ENCODE results near the gene M6PR. TPM values are rescaled to one million over a fixed set of nuclear protein-coding genes. Genes with fewer than 3 reads are reported as not detected.
A peak's percentile ranks its signal among the peaks of the same experiment; 100 is the strongest.
"Not testable (repeated sequence)": the region's sequence is repeated elsewhere in the genome, so short reads cannot be mapped to it uniquely, and the experiment has no call there.

M6PR gene
- total RNA-seq, 1 donor from 2014 or later: 259 TPM

- no peak overlapping the region for H3K4me3 ChIP-seq (ENCODE audit: low read depth, low read length)
- TF ChIP-seq CTCF (IDR thresholded peaks at IDR 0.05; ENCODE audit: insufficient read depth, low read length, severe bottlenecking): no peak
- FAIRE-seq: peak; percentile 68
- DNase-seq (ENCODE audit: low read depth): no peak
- H3K27me3 ChIP-seq (ENCODE audit: control insufficient read depth, insufficient read depth, low read length): no peaks in the 10 kb centered on the region
- peaks cover 4% of the 10 kb centered on the region for H3K36me3 ChIP-seq (ENCODE audit: control insufficient read depth, insufficient read depth, low read length)
Observed at GRCh38 chr12:8936735-8937134, 12.7 kb downstream of the M6PR start.

DNA sequence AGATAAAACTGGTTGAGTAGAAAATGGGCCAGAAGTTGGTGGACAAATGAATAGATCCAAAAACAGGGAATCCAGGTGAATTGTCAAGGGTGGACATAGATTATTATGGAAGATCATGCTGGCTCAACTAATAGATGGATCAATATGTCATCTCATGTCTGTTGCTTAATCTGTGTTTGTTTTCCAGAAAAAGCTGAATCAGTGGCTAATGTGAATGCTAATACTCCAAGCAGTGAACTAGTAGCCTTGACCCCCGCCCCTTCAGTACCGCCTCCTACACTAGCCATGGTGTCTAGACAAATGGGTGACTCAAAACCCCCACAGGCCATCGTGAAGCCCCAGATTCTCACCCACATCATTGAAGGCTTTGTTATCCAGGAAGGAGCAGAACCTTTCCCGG lies 15.4 kb downstream of the M6PR start:
- not testable (repeated sequence) for H3K4me3 ChIP-seq (ENCODE audit: low read depth, low read length); H3K27me3 ChIP-seq (ENCODE audit: control insufficient read depth, insufficient read depth, low read length); DNase-seq (ENCODE audit: low read depth); H3K36me3 ChIP-seq (ENCODE audit: control insufficient read depth, insufficient read depth, low read length)
- FAIRE-seq: peak; percentile 97

DNA sequence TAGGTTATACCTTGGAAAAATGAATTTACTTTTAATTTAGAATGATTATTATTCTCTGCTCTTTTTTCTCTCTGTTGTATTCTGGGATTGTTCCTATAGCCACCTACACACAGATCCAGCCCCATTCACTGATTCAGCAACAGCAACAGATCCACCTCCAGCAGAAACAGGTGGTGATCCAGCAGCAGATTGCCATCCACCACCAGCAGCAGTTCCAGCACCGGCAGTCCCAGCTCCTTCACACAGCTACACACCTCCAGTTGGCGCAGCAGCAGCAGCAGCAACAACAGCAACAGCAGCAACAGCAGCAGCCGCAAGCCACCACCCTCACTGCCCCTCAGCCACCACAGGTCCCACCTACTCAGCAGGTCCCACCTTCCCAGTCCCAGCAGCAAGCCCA lies 17.0 kb downstream of the M6PR start:
- peak; percentile 95 for FAIRE-seq
- not testable (repeated sequence) for DNase-seq (ENCODE audit: low read depth); H3K27me3 ChIP-seq (ENCODE audit: control insufficient read depth, insufficient read depth, low read length); H3K36me3 ChIP-seq (ENCODE audit: control insufficient read depth, insufficient read depth, low read length); H3K4me3 ChIP-seq (ENCODE audit: low read depth, low read length)

GRCh38 chr12:8930655-8931323 lies 18.7 kb downstream of the M6PR start:
- not testable (repeated sequence) for H3K27me3 ChIP-seq (ENCODE audit: control insufficient read depth, insufficient read depth, low read length); H3K36me3 ChIP-seq (ENCODE audit: control insufficient read depth, insufficient read depth, low read length); DNase-seq (ENCODE audit: low read depth); H3K4me3 ChIP-seq (ENCODE audit: low read depth, low read length); FAIRE-seq

GRCh38 chr12:8922544-8922943 lies 26.9 kb downstream of the M6PR start:
- no peaks in the 10 kb centered on the region for H3K27me3 ChIP-seq (ENCODE audit: control insufficient read depth, insufficient read depth, low read length)
- DNase-seq (ENCODE audit: low read depth) (no peak), FAIRE-seq (peak; percentile 68)
- no peaks in the 10 kb centered on the region for H3K36me3 ChIP-seq (ENCODE audit: control insufficient read depth, insufficient read depth, low read length)
- no peak overlapping the region for H3K4me3 ChIP-seq (ENCODE audit: low read depth, low read length)
- no peak for TF ChIP-seq CTCF (IDR thresholded peaks at IDR 0.05; ENCODE audit: insufficient read depth, low read length, severe bottlenecking)

DNA sequence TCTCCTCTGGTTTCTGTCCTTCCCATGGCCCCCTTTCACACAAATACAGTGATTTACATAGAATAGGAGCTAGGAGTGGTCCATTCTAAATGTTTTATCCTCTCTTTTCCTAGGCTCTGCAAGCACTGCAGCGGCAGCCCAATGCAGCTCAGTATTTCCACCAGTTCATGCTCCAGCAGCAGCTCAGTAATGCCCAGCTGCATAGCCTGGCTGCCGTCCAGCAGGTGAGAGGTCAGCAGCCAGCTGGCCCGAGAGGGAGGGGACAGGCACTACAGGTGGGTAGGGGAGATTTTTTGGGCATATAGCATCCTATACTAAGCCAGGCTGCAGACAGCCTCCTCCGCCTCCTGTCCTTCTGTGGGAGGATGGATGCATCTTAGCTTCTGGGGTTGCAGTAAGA lies 29.8 kb downstream of the M6PR start:
- not testable (repeated sequence) for H3K4me3 ChIP-seq (ENCODE audit: low read depth, low read length); H3K27me3 ChIP-seq (ENCODE audit: control insufficient read depth, insufficient read depth, low read length); FAIRE-seq; H3K36me3 ChIP-seq (ENCODE audit: control insufficient read depth, insufficient read depth, low read length); DNase-seq (ENCODE audit: low read depth)

GRCh38 chr12:8917751-8918150 lies 31.7 kb downstream of the M6PR start:
- H3K4me3 ChIP-seq (ENCODE audit: low read depth, low read length): no peak overlapping the region
- FAIRE-seq: no peak
- no peak for TF ChIP-seq CTCF (IDR thresholded peaks at IDR 0.05; ENCODE audit: insufficient read depth, low read length, severe bottlenecking)
- no peaks in the 10 kb centered on the region for H3K36me3 ChIP-seq (ENCODE audit: control insufficient read depth, insufficient read depth, low read length)
- no peaks in the 10 kb centered on the region for H3K27me3 ChIP-seq (ENCODE audit: control insufficient read depth, insufficient read depth, low read length)
- no peak for DNase-seq (ENCODE audit: low read depth)

DNA sequence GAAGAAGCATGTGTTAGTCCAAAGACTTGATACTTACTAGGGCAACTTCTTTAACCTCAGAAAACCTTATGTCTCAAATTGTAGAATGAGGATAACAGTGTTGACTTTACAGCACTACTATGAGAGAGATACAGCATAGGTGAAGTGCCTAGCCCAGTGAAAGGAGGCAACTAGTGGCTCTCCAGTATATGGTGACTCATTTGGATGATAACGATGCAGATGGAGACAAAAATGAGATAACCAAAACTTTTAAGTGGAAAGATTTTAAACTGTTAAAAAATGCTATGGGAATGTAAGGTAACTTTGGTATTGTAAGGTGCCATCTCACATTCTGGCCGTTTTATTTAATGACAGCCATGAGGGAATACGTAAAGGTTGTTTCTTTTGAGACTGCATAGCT lies 32.4 kb downstream of the M6PR start:
- no peaks in the 10 kb centered on the region for H3K36me3 ChIP-seq (ENCODE audit: control insufficient read depth, insufficient read depth, low read length)
- no peak for DNase-seq (ENCODE audit: low read depth)
- FAIRE-seq: no peak
- H3K27me3 ChIP-seq (ENCODE audit: control insufficient read depth, insufficient read depth, low read length): no peaks in the 10 kb centered on the region
- no peak for TF ChIP-seq CTCF (IDR thresholded peaks at IDR 0.05; ENCODE audit: insufficient read depth, low read length, severe bottlenecking)
- no peak overlapping the region for H3K4me3 ChIP-seq (ENCODE audit: low read depth, low read length)
